Measurements from ENCODE around the gene EPHA7.

Gene EPHA7

GRCh38 chr6:93322651-93323050, 96.7 kb downstream of the EPHA7 start:
- Histone ChIP-seq H2BK5ac (ENCODE audit: low read depth, low read length, poor library complexity, severe bottlenecking) (no peak overlapping the region), H3K23ac (ENCODE audit: low read length in 2 of 2) (no peak overlapping the region), H3K9me3 (ENCODE audit: control insufficient read depth, low read length) (no peaks in the 10 kb centered on the region), H2AK5ac (ENCODE audit: low read length, severe bottlenecking) (no peak overlapping the region), H3K9ac (ENCODE audit: low read length) (no peak overlapping the region), H3K14ac (ENCODE audit: low read length in 2 of 2) (no peak overlapping the region), H3K18ac (ENCODE audit: low read depth in 1 of 2, low read length in 2 of 2) (no peak overlapping the region), H3K4me1 (ENCODE audit: control insufficient read depth, insufficient read depth, low read depth, low read length) (no peaks in the 10 kb centered on the region), H3K27ac (ENCODE audit: low read length, poor library complexity, severe bottlenecking) (no peak overlapping the region), H2BK120ac (ENCODE audit: low read depth, low read length) (no peak overlapping the region), H2BK15ac (ENCODE audit: low read depth, poor library complexity, severe bottlenecking) (no peak overlapping the region), H3K36me3 (ENCODE audit: control insufficient read depth in 1 of 2, insufficient read depth in 2 of 2, low read depth in 1 of 2, low read length in 2 of 2) (no peaks in the 10 kb centered on the region), H3K4me2 (ENCODE audit: low read length, poor library complexity, severe bottlenecking) (no peak overlapping the region), H4K91ac (ENCODE audit: low read length) (no peak overlapping the region), H3K4me3 (ENCODE audit: insufficient read depth in 1 of 2, low read depth in 1 of 2, low read length in 2 of 2) (no peak overlapping the region), H3K4ac (ENCODE audit: low read depth in 1 of 2, low read length in 2 of 2) (no peak overlapping the region), H2BK12ac (ENCODE audit: low read length in 2 of 2) (no peak overlapping the region), H3K79me1 (replicated peaks; ENCODE audit: low read length, poor library complexity, severe bottlenecking) (peaks cover 1% of the 10 kb centered on the region), H4K8ac (ENCODE audit: low read length) (no peak overlapping the region), H3K27me3 (ENCODE audit: control insufficient read depth in 1 of 2, insufficient read depth in 1 of 2, low read length in 2 of 2) (no peaks in the 10 kb centered on the region), H2AFZ (ENCODE audit: low read depth, low read length) (no peak overlapping the region)
- WGBS: 100% methylated on average over 1 of the region's 1 CpG
- no peak for DNase-seq

GRCh38 chr6:93319304-93319703, 100.1 kb downstream of the EPHA7 start:
- Histone ChIP-seq H2BK5ac (ENCODE audit: low read depth, low read length, poor library complexity, severe bottlenecking) (no peak overlapping the region), H2BK15ac (ENCODE audit: low read depth, poor library complexity, severe bottlenecking) (no peak overlapping the region), H3K27me3 (ENCODE audit: control insufficient read depth in 1 of 2, insufficient read depth in 1 of 2, low read length in 2 of 2) (no peaks in the 10 kb centered on the region), H3K23ac (ENCODE audit: low read length in 2 of 2) (no peak overlapping the region), H2BK12ac (ENCODE audit: low read length in 2 of 2) (no peak overlapping the region), H3K14ac (ENCODE audit: low read length in 2 of 2) (no peak overlapping the region), H3K4me1 (ENCODE audit: control insufficient read depth, insufficient read depth, low read depth, low read length) (no peaks in the 10 kb centered on the region), H3K79me1 (replicated peaks; ENCODE audit: low read length, poor library complexity, severe bottlenecking) (peaks cover 1% of the 10 kb centered on the region), H3K4me2 (ENCODE audit: low read length, poor library complexity, severe bottlenecking) (no peak overlapping the region), H2BK120ac (ENCODE audit: low read depth, low read length) (no peak overlapping the region), H3K9me3 (ENCODE audit: control insufficient read depth, low read length) (no peaks in the 10 kb centered on the region), H4K91ac (ENCODE audit: low read length) (no peak overlapping the region), H3K9ac (ENCODE audit: low read length) (no peak overlapping the region), H3K36me3 (ENCODE audit: control insufficient read depth in 1 of 2, insufficient read depth in 2 of 2, low read depth in 1 of 2, low read length in 2 of 2) (no peaks in the 10 kb centered on the region), H3K4ac (ENCODE audit: low read depth in 1 of 2, low read length in 2 of 2) (no peak overlapping the region), H3K27ac (ENCODE audit: low read length, poor library complexity, severe bottlenecking) (peak overlapping the region; percentile 6), H3K4me3 (ENCODE audit: insufficient read depth in 1 of 2, low read depth in 1 of 2, low read length in 2 of 2) (no peak overlapping the region), H3K18ac (ENCODE audit: low read depth in 1 of 2, low read length in 2 of 2) (no peak overlapping the region), H2AFZ (ENCODE audit: low read depth, low read length) (no peak overlapping the region), H4K8ac (ENCODE audit: low read length) (no peak overlapping the region), H2AK5ac (ENCODE audit: low read length, severe bottlenecking) (no peak overlapping the region)
- no peak for DNase-seq
- WGBS: 79% methylated on average over 1 of the region's 2 CpGs

- Histone ChIP-seq H3K9ac (ENCODE audit: low read length) (no peak overlapping the region), H3K14ac (ENCODE audit: low read length in 2 of 2) (no peak overlapping the region), H3K36me3 (ENCODE audit: control insufficient read depth in 1 of 2, insufficient read depth in 2 of 2, low read depth in 1 of 2, low read length in 2 of 2) (no peaks in the 10 kb centered on the region), H3K4ac (ENCODE audit: low read depth in 1 of 2, low read length in 2 of 2) (no peak overlapping the region), H3K9me3 (ENCODE audit: control insufficient read depth, low read length) (no peaks in the 10 kb centered on the region), H3K4me3 (ENCODE audit: insufficient read depth in 1 of 2, low read depth in 1 of 2, low read length in 2 of 2) (no peak overlapping the region), H2AFZ (ENCODE audit: low read depth, low read length) (no peak overlapping the region), H3K4me2 (ENCODE audit: low read length, poor library complexity, severe bottlenecking) (no peak overlapping the region), H2AK5ac (ENCODE audit: low read length, severe bottlenecking) (no peak overlapping the region), H3K27ac (ENCODE audit: low read length, poor library complexity, severe bottlenecking) (no peak overlapping the region), H3K27me3 (ENCODE audit: control insufficient read depth in 1 of 2, insufficient read depth in 1 of 2, low read length in 2 of 2) (no peaks in the 10 kb centered on the region), H2BK15ac (ENCODE audit: low read depth, poor library complexity, severe bottlenecking) (no peak overlapping the region), H3K79me1 (replicated peaks; ENCODE audit: low read length, poor library complexity, severe bottlenecking) (peaks cover 1% of the 10 kb centered on the region), H2BK120ac (ENCODE audit: low read depth, low read length) (no peak overlapping the region), H4K91ac (ENCODE audit: low read length) (no peak overlapping the region), H3K18ac (ENCODE audit: low read depth in 1 of 2, low read length in 2 of 2) (no peak overlapping the region), H2BK12ac (ENCODE audit: low read length in 2 of 2) (no peak overlapping the region), H2BK5ac (ENCODE audit: low read depth, low read length, poor library complexity, severe bottlenecking) (no peak overlapping the region), H4K8ac (ENCODE audit: low read length) (no peak overlapping the region), H3K4me1 (ENCODE audit: control insufficient read depth, insufficient read depth, low read depth, low read length) (no peaks in the 10 kb centered on the region), H3K23ac (ENCODE audit: low read length in 2 of 2) (no peak overlapping the region)
- no CpG with 5 or more reads among the region's 1 CpG for WGBS
- no peak for DNase-seq
These were observed 101.2 kb downstream of the EPHA7 start for GRCh38 chr6:93318121-93318520.

GRCh38 chr6:93317592-93317991, 101.8 kb downstream of the EPHA7 start:
- H3K9ac ChIP-seq (ENCODE audit: low read length): no peak overlapping the region
- no peak overlapping the region for H3K14ac ChIP-seq (ENCODE audit: low read length in 2 of 2)
- no peak overlapping the region for H2BK5ac ChIP-seq (ENCODE audit: low read depth, low read length, poor library complexity, severe bottlenecking)
- H2BK120ac ChIP-seq (ENCODE audit: low read depth, low read length): no peak overlapping the region
- no peak overlapping the region for H3K18ac ChIP-seq (ENCODE audit: low read depth in 1 of 2, low read length in 2 of 2)
- H4K91ac ChIP-seq (ENCODE audit: low read length): no peak overlapping the region
- DNase-seq: no peak
- no peak overlapping the region for H3K4me3 ChIP-seq (ENCODE audit: insufficient read depth in 1 of 2, low read depth in 1 of 2, low read length in 2 of 2)
- H3K4ac ChIP-seq (ENCODE audit: low read depth in 1 of 2, low read length in 2 of 2): no peak overlapping the region
- no peaks in the 10 kb centered on the region for H3K9me3 ChIP-seq (ENCODE audit: control insufficient read depth, low read length)
- no peak overlapping the region for H2AK5ac ChIP-seq (ENCODE audit: low read length, severe bottlenecking)
- no peak overlapping the region for H2AFZ ChIP-seq (ENCODE audit: low read depth, low read length)
- H3K27me3 ChIP-seq (ENCODE audit: control insufficient read depth in 1 of 2, insufficient read depth in 1 of 2, low read length in 2 of 2): no peaks in the 10 kb centered on the region
- H2BK12ac ChIP-seq (ENCODE audit: low read length in 2 of 2): no peak overlapping the region
- H2BK15ac ChIP-seq (ENCODE audit: low read depth, poor library complexity, severe bottlenecking): no peak overlapping the region
- no peaks in the 10 kb centered on the region for H3K36me3 ChIP-seq (ENCODE audit: control insufficient read depth in 1 of 2, insufficient read depth in 2 of 2, low read depth in 1 of 2, low read length in 2 of 2)
- H3K27ac ChIP-seq (ENCODE audit: low read length, poor library complexity, severe bottlenecking): no peak overlapping the region
- H3K4me1 ChIP-seq (ENCODE audit: control insufficient read depth, insufficient read depth, low read depth, low read length): no peaks in the 10 kb centered on the region
- no peak overlapping the region for H3K23ac ChIP-seq (ENCODE audit: low read length in 2 of 2)
- H4K8ac ChIP-seq (ENCODE audit: low read length): no peak overlapping the region
- no peak overlapping the region for H3K4me2 ChIP-seq (ENCODE audit: low read length, poor library complexity, severe bottlenecking)
- peaks cover 1% of the 10 kb centered on the region for H3K79me1 ChIP-seq (replicated peaks; ENCODE audit: low read length, poor library complexity, severe bottlenecking)
